Amygdala (tissue), 56 donors: ENCODE results near the gene DDHD1.

Experiments used
- DNase-seq, 56 donors: peaks; one replicate each; lab custom pipeline; 2025; lab: John Stamatoyannopoulos, UW

Gene DDHD1

DNA sequence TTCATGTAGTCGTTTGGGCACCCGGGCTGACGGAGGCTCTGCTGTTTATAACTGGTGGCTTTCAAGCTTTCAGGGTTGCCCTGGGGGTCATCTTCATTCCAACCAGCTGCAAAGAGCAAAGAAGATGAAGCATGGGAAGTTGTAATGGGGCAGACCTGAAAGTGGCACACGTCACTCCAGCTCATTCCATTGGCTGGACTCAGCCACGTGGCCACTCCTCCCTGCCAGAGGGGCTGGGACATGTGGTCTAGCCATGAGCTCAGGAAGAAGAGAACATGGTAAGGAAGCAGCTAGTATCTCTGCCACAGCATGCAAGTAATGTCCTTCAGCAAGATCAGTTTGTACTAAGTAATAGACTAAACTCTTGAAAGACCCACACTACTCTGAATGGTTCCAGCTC, 150.5 kb downstream of the DDHD1 start:
- DNase-seq, result no peak

DNA sequence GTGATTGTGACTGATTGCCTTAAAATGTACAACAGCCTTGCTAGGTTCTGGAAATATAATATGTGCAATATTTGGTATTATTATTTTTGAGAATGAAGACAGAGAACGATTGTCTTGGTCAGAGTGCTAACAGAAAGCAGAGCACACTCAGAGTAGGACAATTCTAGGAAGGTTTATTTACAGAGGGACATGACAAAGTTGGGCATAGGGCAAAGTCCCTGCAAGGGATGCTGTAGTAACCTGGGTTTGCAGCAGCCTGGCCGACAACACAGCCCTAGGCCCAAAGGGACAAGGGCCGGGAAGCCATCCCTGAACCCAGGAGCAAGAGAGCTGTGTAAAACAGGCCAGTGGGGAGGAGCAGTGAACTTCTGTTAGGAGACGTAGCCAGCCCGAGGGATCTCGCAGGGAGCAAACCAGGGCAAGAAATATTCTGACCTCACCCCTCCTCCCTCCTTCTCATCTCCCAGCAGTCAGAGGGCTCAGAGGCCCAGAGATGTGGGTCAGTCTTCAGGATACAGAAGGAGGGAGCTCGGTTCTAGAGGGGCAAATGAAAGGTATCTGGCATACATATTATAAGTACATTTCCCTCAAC, 151.2 kb downstream of the DDHD1 start:
- no peak for DNase-seq

DNA sequence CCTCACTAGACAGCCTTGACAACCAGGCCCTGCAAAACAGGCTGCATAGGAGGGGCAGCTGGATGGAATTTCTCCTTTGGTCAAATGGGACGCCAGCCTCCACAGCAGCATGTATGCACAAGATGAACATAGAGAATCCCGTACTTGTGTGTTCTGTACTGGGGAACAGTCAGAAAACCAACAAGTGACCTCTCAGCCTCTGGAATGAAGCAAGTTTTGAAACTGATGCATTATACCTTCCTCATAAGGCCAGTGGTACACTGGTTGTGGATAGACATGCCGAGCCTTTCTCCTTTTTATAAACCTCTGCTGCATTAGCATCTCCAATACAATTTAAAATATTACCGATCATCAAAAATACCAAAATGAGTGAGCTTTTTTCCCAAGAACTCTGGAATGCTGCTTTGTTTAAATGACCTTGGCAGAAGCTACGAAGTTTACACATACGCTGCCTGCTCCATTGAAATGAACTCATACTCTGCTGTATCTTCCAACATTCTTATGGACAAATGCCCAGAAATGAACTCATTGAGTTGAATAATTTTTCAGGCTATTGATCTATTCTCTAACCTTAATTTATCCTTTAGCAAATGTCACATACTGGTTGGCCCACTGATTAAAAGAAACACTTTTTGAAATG, 154.6 kb downstream of the DDHD1 start:
- DNase-seq, result no peak

DNA sequence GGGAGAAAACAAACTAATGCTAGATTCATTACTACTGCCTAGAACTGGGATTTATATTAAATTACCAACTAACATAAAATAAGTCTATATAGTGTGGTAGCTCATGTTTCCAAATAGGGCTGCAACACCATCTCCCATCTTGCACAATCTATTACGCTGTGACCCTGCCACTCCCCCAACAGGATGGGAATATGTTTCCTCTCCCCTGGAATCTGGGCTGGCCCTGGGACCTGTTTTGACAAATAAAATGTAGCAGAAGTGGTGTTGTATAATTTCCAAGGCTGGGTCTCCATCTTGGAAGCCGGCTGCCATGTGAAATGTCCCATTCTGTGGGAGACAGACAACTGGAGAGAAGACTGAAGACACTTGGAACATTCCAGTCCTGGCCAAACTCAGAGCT, 156.6 kb downstream of the DDHD1 start:
- no peak for DNase-seq

DNA sequence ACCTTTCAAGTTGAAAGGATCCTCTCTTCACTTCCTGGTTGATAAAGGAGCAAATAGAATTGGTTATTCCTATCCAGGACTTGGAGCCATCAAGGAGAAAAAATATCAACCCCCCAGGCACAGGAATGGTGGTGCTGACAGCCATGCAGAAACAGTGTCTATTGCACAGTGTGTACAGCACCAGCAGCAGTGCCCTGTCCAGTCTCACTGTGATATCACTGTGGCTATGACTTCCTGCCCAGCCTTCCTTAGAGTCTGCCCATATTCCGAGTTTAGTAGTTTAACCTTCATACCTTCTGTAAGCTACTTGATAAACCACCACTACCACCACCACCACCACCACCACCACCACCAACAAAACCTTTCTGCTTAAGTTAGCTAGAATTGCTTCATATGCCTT, 157.1 kb downstream of the DDHD1 start:
- no peak for DNase-seq

DNA sequence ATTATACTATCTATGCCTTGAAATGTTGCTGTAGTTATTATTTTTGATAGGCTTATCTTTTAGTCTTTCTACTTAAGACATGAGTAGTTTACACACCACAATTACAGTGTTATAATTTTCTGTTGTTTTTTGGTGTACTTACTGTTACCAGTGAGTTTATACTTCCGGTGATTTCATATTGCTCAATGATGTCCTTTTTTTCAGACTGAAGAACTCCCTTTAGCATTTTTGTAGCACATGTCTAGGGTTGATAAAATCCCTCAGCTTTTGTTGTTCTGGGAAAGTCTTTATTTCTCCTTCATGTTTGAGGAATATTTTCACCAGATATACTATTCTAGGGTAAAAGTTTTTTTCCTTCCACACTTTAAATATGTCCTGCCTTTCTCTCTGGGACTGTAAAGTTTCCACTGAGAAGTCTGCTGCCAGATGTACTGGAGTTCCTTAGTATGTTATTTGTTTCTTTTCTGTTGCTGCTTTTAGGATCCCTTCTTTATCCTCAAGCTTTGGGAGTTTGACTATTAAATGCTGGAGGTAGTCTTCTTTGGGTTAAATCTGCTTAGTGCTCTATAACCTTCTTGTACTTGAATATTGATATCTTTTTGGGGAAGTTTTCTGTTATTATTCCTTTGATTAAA, 160.8 kb downstream of the DDHD1 start:
- no peak for DNase-seq

DNA sequence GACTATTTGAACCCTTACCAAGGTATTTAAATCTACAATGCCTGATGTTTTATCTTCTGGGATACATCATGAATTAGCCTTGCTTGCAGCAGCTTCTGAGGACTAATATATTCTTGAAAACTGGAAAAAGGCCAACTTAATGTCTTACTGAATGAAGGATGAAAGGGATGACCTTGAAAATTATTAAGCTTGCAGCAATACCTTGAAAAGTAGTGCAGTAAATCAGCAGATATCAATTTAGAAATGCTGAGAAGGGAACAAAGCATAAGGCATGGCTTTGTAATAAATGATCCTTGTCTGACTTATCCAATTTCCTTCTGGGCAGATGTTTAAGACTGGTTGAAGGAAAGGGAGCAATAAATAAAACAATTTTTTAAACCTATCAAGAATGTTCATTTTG, 165.0 kb downstream of the DDHD1 start:
- DNase-seq, result no peak

DNA sequence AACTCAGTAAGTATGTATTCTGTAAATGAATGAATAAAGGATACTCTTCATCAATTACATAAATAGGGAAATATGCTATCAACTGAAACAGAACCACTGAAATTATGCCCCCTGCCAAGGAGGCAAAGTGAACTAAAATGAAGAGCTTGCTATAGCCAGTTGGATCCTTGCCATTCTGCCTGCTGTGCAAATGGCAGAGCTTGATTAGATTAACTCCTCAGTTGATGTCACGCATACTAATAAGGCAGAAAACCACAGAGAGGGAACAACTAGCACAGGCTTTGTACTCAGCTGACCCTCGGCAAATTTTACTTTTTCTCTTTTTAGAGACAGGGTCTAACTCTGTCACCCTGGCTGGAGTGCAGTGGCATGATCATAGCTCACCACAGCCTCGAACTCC, 165.6 kb downstream of the DDHD1 start:
- peak in 1 of 56 donors; percentile 42 for DNase-seq

DNA sequence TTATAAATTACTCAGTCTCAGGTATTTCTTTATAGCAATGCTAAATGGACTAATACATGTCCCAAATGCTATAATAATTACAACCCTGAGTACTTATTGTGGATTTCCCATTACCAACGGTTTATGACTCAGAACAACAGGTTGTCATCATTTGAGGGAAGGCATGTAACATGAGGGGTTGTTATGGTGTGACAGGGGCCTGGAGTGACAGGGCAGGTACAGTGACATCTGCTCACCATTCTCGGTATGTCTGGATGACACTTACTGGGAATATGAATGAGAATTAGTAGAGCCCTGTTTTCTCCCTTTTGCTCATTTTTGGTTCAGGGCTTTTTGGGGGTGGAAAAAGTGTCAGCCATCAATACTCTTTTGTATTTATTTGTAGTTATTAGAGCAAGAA, 166.1 kb downstream of the DDHD1 start:
- DNase-seq, result no peak
